IMR-90 (cell line): ENCODE data around the gene PRKD3.

Source experiments
- CTCF ChIP-seq: conservative IDR thresholded peaks from 2 replicates; pipeline ENCODE4 v1.5.1; 2012; ENCODE audit warnings: mild to moderate bottlenecking, low read depth, low read length, improper control_type of control experiment
- MAFK ChIP-seq: IDR thresholded peaks from 2 replicates; pipeline ENCODE4 v1.6.1; 2012; ENCODE audit warnings: low read depth, low read length, improper control_type of control experiment
- POLR2A ChIP-seq: IDR thresholded peaks from 2 replicates; pipeline ENCODE4 v1.6.1; 2012; ENCODE audit warnings: mild to moderate bottlenecking, low read depth, low read length
- RCOR1 ChIP-seq: IDR thresholded peaks from 2 replicates; pipeline ENCODE4 v1.6.1; 2012; ENCODE audit warnings: mild to moderate bottlenecking, low read length, improper control_type of control experiment; ENCODE audit not compliant: insufficient replicate concordance

GRCh38 chr2:37367310-37367709 is 42.7 kb upstream of the PRKD3 start:
- TF ChIP-seq CTCF (no peak), MAFK (no peak), RCOR1 (no peak), POLR2A (no peak)
